HepG2 (cell line): Measurements from ENCODE around the gene PBLD. TPM values are rescaled to one million over a fixed set of nuclear protein-coding genes. Genes with fewer than 3 reads are reported as not detected.
A peak's percentile ranks its signal among the peaks of the same experiment; 100 is the strongest.

Experiments used
- CEBPG ChIP-seq: IDR thresholded peaks from 2 replicates; pipeline ENCODE4 v1.6.1; 2016
- FOSL2 ChIP-seq: sonication (generic); formaldehyde crosslinking; IDR thresholded peaks from 2 replicates; pipeline ENCODE4 v1.4.0; 2020; ENCODE audit warnings: missing genetic modification reagents
- HNRNPH1 ChIP-seq: fragments of 200-400 bp; formaldehyde crosslinking; optimal IDR thresholded peaks from 2 replicates; pipeline ENCODE3; 2017; ENCODE audit warnings: mild to moderate bottlenecking, low read depth, low read length
- IKZF1 ChIP-seq: fragments of 450-650 bp; IDR thresholded peaks from 2 replicates; pipeline ENCODE4 v1.7.1; 2016
- KDM4B ChIP-seq: sonication (generic); formaldehyde crosslinking; IDR thresholded peaks from 2 replicates; pipeline ENCODE4 v1.4.0; 2020; ENCODE audit warnings: missing genetic modification reagents
- KLF13 ChIP-seq: sonication (generic); formaldehyde crosslinking; IDR thresholded peaks from 2 replicates; pipeline ENCODE4 v1.4.0; 2020; ENCODE audit warnings: mild to moderate bottlenecking, missing genetic modification reagents
- MEIS2 ChIP-seq: sonication (generic); formaldehyde crosslinking; IDR thresholded peaks from 2 replicates; pipeline ENCODE4 v1.9.0; 2021; ENCODE audit warnings: mild to moderate bottlenecking, missing genetic modification reagents
- MTF1 ChIP-seq: sonication (generic); formaldehyde crosslinking; IDR thresholded peaks from 2 replicates; pipeline ENCODE4 v1.5.0; 2020; ENCODE audit warnings: missing genetic modification reagents
- PCBP1 ChIP-seq: fragments of 200-400 bp; formaldehyde crosslinking; IDR thresholded peaks from 2 replicates; pipeline ENCODE4 v1.6.1; 2017; ENCODE audit warnings: mild to moderate bottlenecking, low read depth, low read length, borderline replicate concordance
- SIN3A ChIP-seq: IDR thresholded peaks from 2 replicates; pipeline ENCODE4 v1.6.1; 2011; ENCODE audit warnings: low read depth, mild to moderate bottlenecking, control low read depth, low read length, borderline replicate concordance
- SMARCC2 ChIP-seq: fragments of 450-650 bp; IDR thresholded peaks from 2 replicates; pipeline ENCODE4 v1.6.1; 2017; ENCODE audit warnings: antibody characterized with exemption, mild to moderate bottlenecking
- TBP ChIP-seq: sonication (generic); formaldehyde crosslinking; IDR thresholded peaks from 2 replicates; pipeline ENCODE4 v1.5.0; 2020; ENCODE audit warnings: missing genetic modification reagents
- ZNF3 ChIP-seq: IDR thresholded peaks from 2 replicates; pipeline ENCODE4 v1.7.0; 2017; ENCODE audit warnings: inconsistent platforms
- ZNF446 ChIP-seq: sonication (generic); formaldehyde crosslinking; IDR thresholded peaks from 2 replicates; pipeline ENCODE4 v1.5.0; 2020; ENCODE audit warnings: mild to moderate bottlenecking, missing genetic modification reagents
- ZNF703 ChIP-seq: sonication (generic); formaldehyde crosslinking; IDR thresholded peaks from 2 replicates; pipeline ENCODE4 v1.5.1; 2020; ENCODE audit warnings: missing genetic modification reagents, mild to moderate bottlenecking, moderate library complexity, borderline replicate concordance
- ZNF747 ChIP-seq: sonication (generic); formaldehyde crosslinking; IDR thresholded peaks from 2 replicates; pipeline ENCODE4 v1.8.1; 2023; ENCODE audit warnings: missing genetic modification reagents, mild to moderate bottlenecking, borderline replicate concordance
- polyA plus RNA-seq, 8 experiments: library from polyadenylated mRNA; depleted of rRNA in 3 of 8; stranded (reverse) in 7 of 8; unstranded in 1 of 8; fragments of >200 nt; fragmentation: Illumina TruSeq in 4 of 8; extraction: Trizol in 4 of 8; gene quantifications; 2 replicates each; pipeline versions ENCODE4 v1.2.1 to v1.2.3, GENCODE V29; 2011 to 2016; ENCODE audit warnings: low read depth in 4 of 8, missing spikeins in 1 of 8, mixed read lengths in 1 of 8; ENCODE audit not compliant: insufficient read depth in 1 of 8
- total RNA-seq, 5 experiments: library from RNA; depleted of rRNA; stranded (reverse); fragments of >200 nt; fragmentation: Illumina TruSeq; extraction: Trizol; gene quantifications; 2 replicates each; pipeline ENCODE4 v1.2.3, GENCODE V29; 2016; ENCODE audit warnings: low read depth in 1 of 5
- TF ChIP-seq, protein P1 (sequence below): IDR thresholded peaks from 2 replicates; pipeline ENCODE4 v1.6.1; 2018; ENCODE audit warnings: missing genetic modification reagents
- TF ChIP-seq, protein P2 (sequence below), 2 experiments: sonication (generic) in 1 of 2; formaldehyde crosslinking in 1 of 2; IDR thresholded peaks; 2 replicates each; pipeline versions ENCODE4 v1.6.1 to v1.9.0; 2014 to 2022; ENCODE audit warnings: antibody characterized with exemption in 1 of 2, borderline replicate concordance in 1 of 2, inconsistent platforms in 1 of 2, low read depth in 1 of 2, missing genetic modification reagents in 1 of 2
- TF ChIP-seq, protein P3 (sequence below): sonication (generic); formaldehyde crosslinking; IDR thresholded peaks from 2 replicates; pipeline ENCODE4 v1.5.0; 2020; ENCODE audit warnings: missing genetic modification reagents, mild to moderate bottlenecking, borderline replicate concordance
- TF ChIP-seq, protein P4 (sequence below): sonication (generic); formaldehyde crosslinking; IDR thresholded peaks from 2 replicates; pipeline ENCODE4 v1.4.0; 2020; ENCODE audit warnings: mild to moderate bottlenecking, missing genetic modification reagents

The PBLD gene
- total and polyA plus RNA-seq, 2 of the 13 experiments (the other 11 are each of a cell fraction or from before 2014, with no cell fraction given), result 0.42 to 3.1 TPM

DNA sequence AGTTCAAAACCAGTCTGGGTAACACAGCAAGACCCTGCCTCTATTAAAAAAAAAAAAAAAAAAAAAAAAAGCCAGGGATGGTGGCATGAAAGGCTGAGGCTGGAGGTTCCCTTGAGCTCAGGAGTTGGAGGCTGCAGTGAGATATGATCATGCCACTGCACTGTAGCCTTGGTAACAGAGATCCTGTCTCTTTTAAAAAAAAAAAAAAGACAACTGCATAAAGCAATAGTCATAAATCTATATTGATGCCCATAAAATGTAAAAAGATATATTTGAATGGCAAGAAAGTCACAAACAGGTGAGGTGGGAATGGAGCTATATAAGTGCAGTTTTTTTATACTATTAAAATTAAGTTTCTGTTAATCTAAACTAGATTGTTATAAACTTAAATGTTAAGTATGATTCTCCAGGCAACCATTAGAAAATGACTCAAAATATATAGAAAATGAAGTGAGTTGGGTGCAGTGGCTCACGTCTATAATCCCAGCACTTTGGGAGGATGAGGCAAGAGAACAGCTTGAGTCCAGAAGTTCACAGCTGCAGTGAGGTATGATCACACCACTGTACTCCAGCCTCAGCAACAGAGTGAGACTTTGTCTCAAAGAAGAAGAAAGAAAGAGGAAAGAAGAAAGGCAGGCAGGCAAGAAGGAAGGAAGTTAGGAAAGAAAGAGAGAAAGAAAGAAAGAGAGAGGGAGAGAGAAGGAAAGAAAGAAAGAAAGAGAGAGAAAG lies 14.2 kb downstream of the PBLD start (continued):
- TF ChIP-seq, protein P1, sequence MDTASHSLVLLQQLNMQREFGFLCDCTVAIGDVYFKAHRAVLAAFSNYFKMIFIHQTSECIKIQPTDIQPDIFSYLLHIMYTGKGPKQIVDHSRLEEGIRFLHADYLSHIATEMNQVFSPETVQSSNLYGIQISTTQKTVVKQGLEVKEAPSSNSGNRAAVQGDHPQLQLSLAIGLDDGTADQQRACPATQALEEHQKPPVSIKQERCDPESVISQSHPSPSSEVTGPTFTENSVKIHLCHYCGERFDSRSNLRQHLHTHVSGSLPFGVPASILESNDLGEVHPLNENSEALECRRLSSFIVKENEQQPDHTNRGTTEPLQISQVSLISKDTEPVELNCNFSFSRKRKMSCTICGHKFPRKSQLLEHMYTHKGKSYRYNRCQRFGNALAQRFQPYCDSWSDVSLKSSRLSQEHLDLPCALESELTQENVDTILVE (CRISPR knock-in tag), result no peak
- no peak for TF ChIP-seq PCBP1
- TF ChIP-seq, protein P2, sequence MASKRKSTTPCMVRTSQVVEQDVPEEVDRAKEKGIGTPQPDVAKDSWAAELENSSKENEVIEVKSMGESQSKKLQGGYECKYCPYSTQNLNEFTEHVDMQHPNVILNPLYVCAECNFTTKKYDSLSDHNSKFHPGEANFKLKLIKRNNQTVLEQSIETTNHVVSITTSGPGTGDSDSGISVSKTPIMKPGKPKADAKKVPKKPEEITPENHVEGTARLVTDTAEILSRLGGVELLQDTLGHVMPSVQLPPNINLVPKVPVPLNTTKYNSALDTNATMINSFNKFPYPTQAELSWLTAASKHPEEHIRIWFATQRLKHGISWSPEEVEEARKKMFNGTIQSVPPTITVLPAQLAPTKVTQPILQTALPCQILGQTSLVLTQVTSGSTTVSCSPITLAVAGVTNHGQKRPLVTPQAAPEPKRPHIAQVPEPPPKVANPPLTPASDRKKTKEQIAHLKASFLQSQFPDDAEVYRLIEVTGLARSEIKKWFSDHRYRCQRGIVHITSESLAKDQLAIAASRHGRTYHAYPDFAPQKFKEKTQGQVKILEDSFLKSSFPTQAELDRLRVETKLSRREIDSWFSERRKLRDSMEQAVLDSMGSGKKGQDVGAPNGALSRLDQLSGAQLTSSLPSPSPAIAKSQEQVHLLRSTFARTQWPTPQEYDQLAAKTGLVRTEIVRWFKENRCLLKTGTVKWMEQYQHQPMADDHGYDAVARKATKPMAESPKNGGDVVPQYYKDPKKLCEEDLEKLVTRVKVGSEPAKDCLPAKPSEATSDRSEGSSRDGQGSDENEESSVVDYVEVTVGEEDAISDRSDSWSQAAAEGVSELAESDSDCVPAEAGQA (IDR thresholded peaks at IDR 0.05; ENCODE audit: low read depth), result no peak
- TF ChIP-seq, protein P2 (CRISPR knock-in tag; IDR thresholded peaks at IDR 0.05; ENCODE audit: borderline replicate concordance), result no peak
- no peak for TF ChIP-seq SIN3A
- TF ChIP-seq ZNF3, result no peak
- no peak for TF ChIP-seq TBP (CRISPR knock-in tag)
- TF ChIP-seq IKZF1, result no peak
- TF ChIP-seq ZNF446 (CRISPR knock-in tag), result no peak
- 0 out of 2 replicates have a peak, but pooled peaks have one; percentile 6 for TF ChIP-seq FOSL2
- TF ChIP-seq, protein P3, sequence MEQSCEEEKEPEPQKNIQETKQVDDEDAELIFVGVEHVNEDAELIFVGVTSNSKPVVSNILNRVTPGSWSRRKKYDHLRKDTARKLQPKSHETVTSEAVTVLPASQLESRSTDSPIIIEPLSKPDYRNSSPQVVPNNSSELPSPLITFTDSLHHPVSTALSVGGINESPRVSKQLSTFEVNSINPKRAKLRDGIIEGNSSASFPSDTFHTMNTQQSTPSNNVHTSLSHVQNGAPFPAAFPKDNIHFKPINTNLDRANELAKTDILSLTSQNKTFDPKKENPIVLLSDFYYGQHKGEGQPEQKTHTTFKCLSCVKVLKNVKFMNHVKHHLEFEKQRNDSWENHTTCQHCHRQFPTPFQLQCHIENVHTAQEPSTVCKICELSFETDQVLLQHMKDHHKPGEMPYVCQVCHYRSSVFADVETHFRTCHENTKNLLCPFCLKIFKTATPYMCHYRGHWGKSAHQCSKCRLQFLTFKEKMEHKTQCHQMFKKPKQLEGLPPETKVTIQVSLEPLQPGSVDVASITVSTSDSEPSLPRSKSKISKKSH (CRISPR knock-in tag), result no peak
- TF ChIP-seq HNRNPH1, result no peak
- TF ChIP-seq ZNF747 (CRISPR knock-in tag), result no peak
- peak; percentile 73 for TF ChIP-seq CEBPG (CRISPR knock-in tag)
- no peak for TF ChIP-seq MEIS2 (CRISPR knock-in tag)
- TF ChIP-seq ZNF703 (CRISPR knock-in tag), result no peak
- TF ChIP-seq SMARCC2, result no peak
- TF ChIP-seq, protein P4, sequence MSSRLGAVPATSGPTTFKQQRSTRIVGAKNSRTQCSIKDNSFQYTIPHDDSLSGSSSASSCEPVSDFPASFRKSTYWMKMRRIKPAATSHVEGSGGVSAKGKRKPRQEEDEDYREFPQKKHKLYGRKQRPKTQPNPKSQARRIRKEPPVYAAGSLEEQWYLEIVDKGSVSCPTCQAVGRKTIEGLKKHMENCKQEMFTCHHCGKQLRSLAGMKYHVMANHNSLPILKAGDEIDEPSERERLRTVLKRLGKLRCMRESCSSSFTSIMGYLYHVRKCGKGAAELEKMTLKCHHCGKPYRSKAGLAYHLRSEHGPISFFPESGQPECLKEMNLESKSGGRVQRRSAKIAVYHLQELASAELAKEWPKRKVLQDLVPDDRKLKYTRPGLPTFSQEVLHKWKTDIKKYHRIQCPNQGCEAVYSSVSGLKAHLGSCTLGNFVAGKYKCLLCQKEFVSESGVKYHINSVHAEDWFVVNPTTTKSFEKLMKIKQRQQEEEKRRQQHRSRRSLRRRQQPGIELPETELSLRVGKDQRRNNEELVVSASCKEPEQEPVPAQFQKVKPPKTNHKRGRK, result peak; percentile 98
- no peak for TF ChIP-seq MTF1 (CRISPR knock-in tag)
- no peak for TF ChIP-seq KDM4B (CRISPR knock-in tag)
- TF ChIP-seq KLF13 (CRISPR knock-in tag), result no peak
